ENCODE results near the gene CHD6.

DNA sequence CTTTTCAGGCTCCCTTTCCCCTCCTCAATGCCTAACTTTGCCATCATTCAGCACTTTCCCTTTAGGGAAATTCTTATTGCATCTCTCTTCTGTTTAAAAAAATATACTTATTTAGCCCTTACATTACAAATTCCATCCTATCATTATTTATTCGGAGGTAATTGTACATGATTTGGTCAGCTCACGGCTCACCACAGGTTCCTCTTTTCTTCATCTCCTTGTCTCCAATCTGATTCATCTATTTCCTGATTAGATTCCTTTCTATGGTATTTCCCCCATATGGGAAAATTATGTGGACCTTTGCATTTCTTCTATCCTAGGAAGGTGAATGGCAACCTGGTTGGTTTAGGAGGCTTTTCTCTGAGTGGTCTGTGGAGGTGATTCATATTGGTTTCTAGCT is 238.6 kb downstream of the CHD6 start:
- no peak for TF ChIP-seq POLR2A (IDR thresholded peaks at IDR 0.05)
- TF ChIP-seq, protein P1, sequence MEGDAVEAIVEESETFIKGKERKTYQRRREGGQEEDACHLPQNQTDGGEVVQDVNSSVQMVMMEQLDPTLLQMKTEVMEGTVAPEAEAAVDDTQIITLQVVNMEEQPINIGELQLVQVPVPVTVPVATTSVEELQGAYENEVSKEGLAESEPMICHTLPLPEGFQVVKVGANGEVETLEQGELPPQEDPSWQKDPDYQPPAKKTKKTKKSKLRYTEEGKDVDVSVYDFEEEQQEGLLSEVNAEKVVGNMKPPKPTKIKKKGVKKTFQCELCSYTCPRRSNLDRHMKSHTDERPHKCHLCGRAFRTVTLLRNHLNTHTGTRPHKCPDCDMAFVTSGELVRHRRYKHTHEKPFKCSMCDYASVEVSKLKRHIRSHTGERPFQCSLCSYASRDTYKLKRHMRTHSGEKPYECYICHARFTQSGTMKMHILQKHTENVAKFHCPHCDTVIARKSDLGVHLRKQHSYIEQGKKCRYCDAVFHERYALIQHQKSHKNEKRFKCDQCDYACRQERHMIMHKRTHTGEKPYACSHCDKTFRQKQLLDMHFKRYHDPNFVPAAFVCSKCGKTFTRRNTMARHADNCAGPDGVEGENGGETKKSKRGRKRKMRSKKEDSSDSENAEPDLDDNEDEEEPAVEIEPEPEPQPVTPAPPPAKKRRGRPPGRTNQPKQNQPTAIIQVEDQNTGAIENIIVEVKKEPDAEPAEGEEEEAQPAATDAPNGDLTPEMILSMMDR (IDR thresholded peaks at IDR 0.05): no peak

Data from heart left ventricle (tissue), 13 donors.